ENCODE data around the gene FADD.

Gene FADD

GRCh38 chr11:70205049-70205725, 2.1 kb downstream of the FADD start:
- H3K79me1 ChIP-seq (ENCODE audit: low read depth, low read length): peaks cover 21% of the 10 kb centered on the region
- no peak overlapping the region for H2BK12ac ChIP-seq (ENCODE audit: low read length)
- no peak overlapping the region for H3K4ac ChIP-seq (ENCODE audit: low read length)
- no peak overlapping the region for H4K8ac ChIP-seq (ENCODE audit: low read depth, low read length)
- H3K4me3 ChIP-seq (ENCODE audit: low read length in 2 of 2): no peak overlapping the region
- no peak overlapping the region for H2AFZ ChIP-seq (ENCODE audit: low read length)
- H3K9ac ChIP-seq (ENCODE audit: low read depth, low read length, poor library complexity): peak overlapping the region; percentile 70
- no peaks in the 10 kb centered on the region for H3K9me3 ChIP-seq (replicated peaks in 1 of 2; ENCODE audit: control insufficient read depth in 2 of 2, insufficient read depth in 1 of 2, low read depth in 1 of 2, low read length in 2 of 2)
- H2BK15ac ChIP-seq (ENCODE audit: low read length): no peak overlapping the region
- no peak overlapping the region for H2BK120ac ChIP-seq (ENCODE audit: low read depth, low read length)
- H3K27ac ChIP-seq (replicated peaks; ENCODE audit: low read length): no peak overlapping the region
- no peak for DNase-seq (ENCODE audit: low spot score)
- H3K27me3 ChIP-seq (ENCODE audit: control insufficient read depth in 3 of 3, insufficient read depth in 3 of 3, low read depth in 1 of 3, low read length in 3 of 3): no peaks in the 10 kb centered on the region
- H2BK5ac ChIP-seq (ENCODE audit: low read length): no peak overlapping the region
- H3K4me2 ChIP-seq (ENCODE audit: insufficient read depth, low read length, poor library complexity, severe bottlenecking): no peak overlapping the region
- H3K23ac ChIP-seq (ENCODE audit: low read depth, low read length, poor library complexity): peak overlapping the region; percentile 75
- no peak overlapping the region for H4K91ac ChIP-seq (ENCODE audit: low read depth, low read length, poor library complexity)
- H3K4me1 ChIP-seq (ENCODE audit: control insufficient read depth in 2 of 2, insufficient read depth in 1 of 2, low read depth in 1 of 2, low read length in 2 of 2): peaks cover 8 to 11% of the 10 kb centered on the region in 2 donors
- no CpG with 5 or more reads among the region's 12 CpGs for WGBS, 2 donors (ENCODE audit: extremely low coverage in 2 of 2, insufficient read length in 2 of 2, insufficient replicate concordance in 1 of 2)
- H2AK5ac ChIP-seq (ENCODE audit: low read depth, low read length): no peak overlapping the region
- no peak overlapping the region for H3K18ac ChIP-seq (ENCODE audit: low read length)
- no peak overlapping the region for H3K14ac ChIP-seq (ENCODE audit: low read length)
- peaks cover 25 to 50% of the 10 kb centered on the region in 2 donors for H3K36me3 ChIP-seq (replicated peaks in 1 of 2; ENCODE audit: control insufficient read depth in 2 of 2, insufficient read depth in 2 of 2, low read length in 2 of 2)

DNA sequence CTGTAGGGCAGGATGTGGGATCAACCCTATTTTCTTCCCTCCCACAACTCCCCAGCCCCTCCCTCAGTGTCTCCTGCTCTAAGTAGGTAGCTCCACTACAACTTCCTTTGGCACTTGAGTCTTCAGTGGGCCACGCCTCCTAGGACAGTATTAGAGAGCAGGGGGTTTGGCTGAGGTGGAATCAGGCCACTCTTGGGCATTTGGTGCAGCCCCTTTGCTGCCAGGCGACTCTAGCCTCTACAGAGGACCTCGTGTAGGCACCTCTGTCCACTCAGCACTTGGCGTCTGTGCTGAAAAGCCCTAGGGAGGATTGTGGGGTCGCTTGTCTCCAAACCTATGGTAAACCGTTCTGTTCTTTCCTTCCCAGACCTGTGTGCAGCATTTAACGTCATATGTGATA, 2.7 kb downstream of the FADD start:
- DNase-seq (ENCODE audit: low spot score): no peak
- H2AK5ac ChIP-seq (ENCODE audit: low read depth, low read length): peak overlapping the region; percentile 41
- no peaks in the 10 kb centered on the region for H3K9me3 ChIP-seq (replicated peaks in 1 of 2; ENCODE audit: control insufficient read depth in 2 of 2, insufficient read depth in 1 of 2, low read depth in 1 of 2, low read length in 2 of 2)
- no peak overlapping the region for H2BK15ac ChIP-seq (ENCODE audit: low read length)
- no peak overlapping the region for H3K4me2 ChIP-seq (ENCODE audit: insufficient read depth, low read length, poor library complexity, severe bottlenecking)
- no peak overlapping the region for H4K8ac ChIP-seq (ENCODE audit: low read depth, low read length)
- H3K27ac ChIP-seq (replicated peaks; ENCODE audit: low read length): no peak overlapping the region
- no peak overlapping the region for H2BK5ac ChIP-seq (ENCODE audit: low read length)
- H3K4ac ChIP-seq (ENCODE audit: low read length): no peak overlapping the region
- H3K4me1 ChIP-seq (ENCODE audit: control insufficient read depth in 2 of 2, insufficient read depth in 1 of 2, low read depth in 1 of 2, low read length in 2 of 2): peaks cover 8 to 12% of the 10 kb centered on the region in 2 donors
- H2BK12ac ChIP-seq (ENCODE audit: low read length): no peak overlapping the region
- H3K18ac ChIP-seq (ENCODE audit: low read length): no peak overlapping the region
- WGBS, 2 donors (ENCODE audit: extremely low coverage in 2 of 2, insufficient read length in 2 of 2, insufficient replicate concordance in 1 of 2): no CpG with 5 or more reads among the region's 7 CpGs
- H2BK120ac ChIP-seq (ENCODE audit: low read depth, low read length): no peak overlapping the region
- H4K91ac ChIP-seq (ENCODE audit: low read depth, low read length, poor library complexity): no peak overlapping the region
- no peak overlapping the region for H3K4me3 ChIP-seq (ENCODE audit: low read length in 2 of 2)
- peak overlapping the region; percentile 19 for H3K23ac ChIP-seq (ENCODE audit: low read depth, low read length, poor library complexity)
- H2AFZ ChIP-seq (ENCODE audit: low read length): no peak overlapping the region
- H3K79me1 ChIP-seq (ENCODE audit: low read depth, low read length): peaks cover 21% of the 10 kb centered on the region
- H3K27me3 ChIP-seq (ENCODE audit: control insufficient read depth in 3 of 3, insufficient read depth in 3 of 3, low read depth in 1 of 3, low read length in 3 of 3): no peaks in the 10 kb centered on the region
- H3K36me3 ChIP-seq (replicated peaks in 1 of 2; ENCODE audit: control insufficient read depth in 2 of 2, insufficient read depth in 2 of 2, low read length in 2 of 2): peaks cover 25 to 50% of the 10 kb centered on the region in 2 donors
- H3K9ac ChIP-seq (ENCODE audit: low read depth, low read length, poor library complexity): peak overlapping the region; percentile 12
- H3K14ac ChIP-seq (ENCODE audit: low read length): no peak overlapping the region

DNA sequence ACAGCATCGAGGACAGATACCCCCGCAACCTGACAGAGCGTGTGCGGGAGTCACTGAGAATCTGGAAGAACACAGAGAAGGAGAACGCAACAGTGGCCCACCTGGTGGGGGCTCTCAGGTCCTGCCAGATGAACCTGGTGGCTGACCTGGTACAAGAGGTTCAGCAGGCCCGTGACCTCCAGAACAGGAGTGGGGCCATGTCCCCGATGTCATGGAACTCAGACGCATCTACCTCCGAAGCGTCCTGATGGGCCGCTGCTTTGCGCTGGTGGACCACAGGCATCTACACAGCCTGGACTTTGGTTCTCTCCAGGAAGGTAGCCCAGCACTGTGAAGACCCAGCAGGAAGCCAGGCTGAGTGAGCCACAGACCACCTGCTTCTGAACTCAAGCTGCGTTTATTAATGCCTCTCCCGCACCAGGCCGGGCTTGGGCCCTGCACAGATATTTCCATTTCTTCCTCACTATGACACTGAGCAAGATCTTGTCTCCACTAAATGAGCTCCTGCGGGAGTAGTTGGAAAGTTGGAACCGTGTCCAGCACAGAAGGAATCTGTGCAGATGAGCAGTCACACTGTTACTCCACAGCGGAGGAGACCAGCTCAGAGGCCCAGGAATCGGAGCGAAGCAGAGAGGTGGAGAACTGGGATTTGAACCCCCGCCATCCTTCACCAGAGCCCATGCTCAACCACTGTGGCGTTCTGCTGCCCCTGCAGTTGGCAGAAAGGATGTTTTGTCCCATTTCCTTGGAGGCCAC, 3.3 kb downstream of the FADD start:
- H3K36me3 ChIP-seq (replicated peaks in 1 of 2; ENCODE audit: control insufficient read depth in 2 of 2, insufficient read depth in 2 of 2, low read length in 2 of 2): peaks cover 25 to 50% of the 10 kb centered on the region in 2 donors
- no peaks in the 10 kb centered on the region for H3K9me3 ChIP-seq (replicated peaks in 1 of 2; ENCODE audit: control insufficient read depth in 2 of 2, insufficient read depth in 1 of 2, low read depth in 1 of 2, low read length in 2 of 2)
- peaks cover 21% of the 10 kb centered on the region for H3K79me1 ChIP-seq (ENCODE audit: low read depth, low read length)
- H2AK5ac ChIP-seq (ENCODE audit: low read depth, low read length): peak overlapping the region; percentile 41
- no peak overlapping the region for H2BK120ac ChIP-seq (ENCODE audit: low read depth, low read length)
- peak overlapping the region; percentile 19 for H3K23ac ChIP-seq (ENCODE audit: low read depth, low read length, poor library complexity)
- WGBS, 2 donors (ENCODE audit: extremely low coverage in 2 of 2, insufficient read length in 2 of 2, insufficient replicate concordance in 1 of 2): no CpG with 5 or more reads among the region's 22 CpGs
- H2BK12ac ChIP-seq (ENCODE audit: low read length): no peak overlapping the region
- H2BK5ac ChIP-seq (ENCODE audit: low read length): no peak overlapping the region
- peaks cover 8 to 12% of the 10 kb centered on the region in 2 donors for H3K4me1 ChIP-seq (ENCODE audit: control insufficient read depth in 2 of 2, insufficient read depth in 1 of 2, low read depth in 1 of 2, low read length in 2 of 2)
- no peak overlapping the region for H3K4me2 ChIP-seq (ENCODE audit: insufficient read depth, low read length, poor library complexity, severe bottlenecking)
- no peak overlapping the region for H3K18ac ChIP-seq (ENCODE audit: low read length)
- no peak overlapping the region for H4K8ac ChIP-seq (ENCODE audit: low read depth, low read length)
- no peak for DNase-seq (ENCODE audit: low spot score)
- no peak overlapping the region for H3K4me3 ChIP-seq (ENCODE audit: low read length in 2 of 2)
- no peaks in the 10 kb centered on the region for H3K27me3 ChIP-seq (ENCODE audit: control insufficient read depth in 3 of 3, insufficient read depth in 3 of 3, low read depth in 1 of 3, low read length in 3 of 3)
- no peak overlapping the region for H2AFZ ChIP-seq (ENCODE audit: low read length)
- no peak overlapping the region for H3K4ac ChIP-seq (ENCODE audit: low read length)
- H3K9ac ChIP-seq (ENCODE audit: low read depth, low read length, poor library complexity): peak overlapping the region; percentile 12
- H3K14ac ChIP-seq (ENCODE audit: low read length): no peak overlapping the region
- no peak overlapping the region for H2BK15ac ChIP-seq (ENCODE audit: low read length)
- no peak overlapping the region for H3K27ac ChIP-seq (replicated peaks; ENCODE audit: low read length)
- no peak overlapping the region for H4K91ac ChIP-seq (ENCODE audit: low read depth, low read length, poor library complexity)

- Histone ChIP-seq H3K36me3 (replicated peaks in 1 of 2; ENCODE audit: control insufficient read depth in 2 of 2, insufficient read depth in 2 of 2, low read length in 2 of 2) (peaks cover 25 to 50% of the 10 kb centered on the region in 2 donors), H2BK120ac (ENCODE audit: low read depth, low read length) (no peak overlapping the region), H2BK15ac (ENCODE audit: low read length) (no peak overlapping the region), H3K18ac (ENCODE audit: low read length) (no peak overlapping the region), H3K4ac (ENCODE audit: low read length) (no peak overlapping the region), H3K79me1 (ENCODE audit: low read depth, low read length) (peaks cover 21% of the 10 kb centered on the region), H2BK5ac (ENCODE audit: low read length) (no peak overlapping the region), H3K4me3 (ENCODE audit: low read length in 2 of 2) (no peak overlapping the region), H4K8ac (ENCODE audit: low read depth, low read length) (no peak overlapping the region), H3K23ac (ENCODE audit: low read depth, low read length, poor library complexity) (no peak overlapping the region), H3K9me3 (replicated peaks in 1 of 2; ENCODE audit: control insufficient read depth in 2 of 2, insufficient read depth in 1 of 2, low read depth in 1 of 2, low read length in 2 of 2) (no peaks in the 10 kb centered on the region), H3K4me2 (ENCODE audit: insufficient read depth, low read length, poor library complexity, severe bottlenecking) (no peak overlapping the region), H4K91ac (ENCODE audit: low read depth, low read length, poor library complexity) (no peak overlapping the region), H3K14ac (ENCODE audit: low read length) (no peak overlapping the region), H2BK12ac (ENCODE audit: low read length) (no peak overlapping the region), H2AK5ac (ENCODE audit: low read depth, low read length) (no peak overlapping the region), H3K27me3 (ENCODE audit: control insufficient read depth in 3 of 3, insufficient read depth in 3 of 3, low read depth in 1 of 3, low read length in 3 of 3) (no peaks in the 10 kb centered on the region), H3K4me1 (ENCODE audit: control insufficient read depth in 2 of 2, insufficient read depth in 1 of 2, low read depth in 1 of 2, low read length in 2 of 2) (peaks cover 8 to 12% of the 10 kb centered on the region in 2 donors), H2AFZ (ENCODE audit: low read length) (no peak overlapping the region), H3K9ac (ENCODE audit: low read depth, low read length, poor library complexity) (no peak overlapping the region), H3K27ac (replicated peaks; ENCODE audit: low read length) (no peak overlapping the region)
- no peak for DNase-seq (ENCODE audit: low spot score)
- no CpG with 5 or more reads among the region's 6 CpGs for WGBS, 2 donors (ENCODE audit: extremely low coverage in 2 of 2, insufficient read length in 2 of 2, insufficient replicate concordance in 1 of 2)
Measured at GRCh38 chr11:70206982-70207376, 3.9 kb downstream of the FADD start.

All from neuronal stem cell (in vitro differentiated cells).